Activated naive CD4-positive, alpha-beta T cell treated with anti-CD3 and anti-CD28 coated beads, Interleukin-2, amount 50 U/mL, for 16 hours (primary cell): Measurements from ENCODE around the gene PGS1.
"Not testable (repeated sequence)": the region's sequence is repeated elsewhere in the genome, so short reads cannot be mapped to it uniquely, and the experiment has no call there.

ENCODE experiments used
- DNase-seq: peaks from one replicate; pipeline ENCODE4 v3.0.0-alpha.2; 2020

The PGS1 gene

GRCh38 chr17:78450696-78451345 is 72.4 kb downstream of the PGS1 start:
- no peak for DNase-seq

DNA sequence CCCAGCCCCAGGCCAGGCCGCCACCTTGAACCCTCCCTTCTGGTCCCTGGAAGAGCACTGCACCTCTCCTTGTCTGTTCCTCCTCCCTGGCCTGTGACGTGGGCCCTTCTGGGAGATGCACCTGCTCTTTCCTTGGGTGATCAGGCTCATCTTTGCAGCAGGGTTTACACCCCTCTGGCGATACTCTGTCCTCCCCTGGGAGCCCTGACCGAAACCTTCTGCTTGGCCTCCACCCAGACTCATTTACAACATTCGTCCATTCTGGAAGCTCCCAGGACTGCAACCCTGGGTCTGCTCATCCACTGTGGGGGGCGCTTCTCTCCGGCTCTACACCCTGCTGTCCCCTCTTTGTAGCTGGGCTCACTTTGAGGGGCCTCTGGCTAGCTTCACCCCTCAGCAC is 73.3 kb downstream of the PGS1 start:
- DNase-seq, result no peak

DNA sequence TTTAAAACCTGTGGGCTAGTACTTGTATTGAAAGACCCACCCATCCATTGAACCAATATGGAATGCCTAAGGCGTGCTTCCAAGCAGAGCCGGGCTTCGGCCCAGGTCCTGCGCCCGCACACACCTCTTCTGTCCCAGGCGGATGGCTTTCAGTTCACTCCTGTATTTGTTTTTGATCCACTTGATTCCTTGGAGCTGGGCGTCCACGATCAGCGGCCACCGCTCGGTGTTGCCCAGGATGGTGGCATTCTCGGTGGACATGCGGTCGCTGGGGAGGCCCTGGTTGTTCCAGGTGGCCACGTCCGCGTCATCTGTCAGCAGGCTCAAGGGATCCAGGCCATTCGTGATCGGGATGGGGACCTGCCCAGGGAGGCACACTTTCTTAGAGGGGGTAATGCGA is 75.9 kb downstream of the PGS1 start:
- DNase-seq, result no peak

DNA sequence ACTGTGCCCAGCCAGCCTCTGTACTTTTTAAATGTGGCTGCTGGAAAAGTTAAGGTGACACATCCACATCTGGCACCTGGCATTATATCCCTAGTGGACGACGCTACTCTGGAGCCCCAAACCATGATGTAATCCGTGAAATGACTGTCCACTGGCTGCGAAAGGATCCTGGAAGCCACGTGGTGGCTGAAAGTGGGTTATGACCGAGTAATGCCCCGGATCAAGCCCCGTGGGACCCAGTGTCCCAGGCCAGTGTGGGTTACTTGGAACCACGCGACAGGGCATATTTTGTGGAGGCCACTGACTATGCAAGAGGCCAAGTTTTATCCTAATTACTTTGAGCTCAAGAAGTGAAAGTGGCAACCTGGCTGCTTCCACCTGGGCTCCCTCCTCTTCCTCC is 79.6 kb downstream of the PGS1 start:
- DNase-seq, result no peak

- no peak for DNase-seq
Measured at GRCh38 chr17:78458736-78459335, 80.4 kb downstream of the PGS1 start.

DNA sequence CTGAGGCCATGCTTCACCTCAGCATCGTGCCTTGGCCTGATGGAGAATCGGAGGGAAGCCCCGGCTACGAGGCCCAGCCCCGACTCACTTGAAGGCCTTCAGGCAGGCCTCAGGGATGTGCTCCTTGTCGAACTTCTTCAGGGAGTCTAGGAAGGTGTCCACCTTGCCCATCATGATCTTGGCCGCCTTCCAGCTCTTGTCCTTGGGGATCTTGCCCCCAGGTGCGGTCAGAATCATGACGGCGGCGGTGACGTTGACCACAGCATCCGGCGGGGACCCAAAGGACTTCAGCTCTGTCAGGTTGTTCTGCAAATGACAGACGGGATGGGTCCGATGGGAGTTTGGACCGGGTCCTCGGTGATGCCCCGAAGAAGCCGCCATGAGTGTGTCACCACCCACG is 81.2 kb downstream of the PGS1 start:
- no peak for DNase-seq

DNA sequence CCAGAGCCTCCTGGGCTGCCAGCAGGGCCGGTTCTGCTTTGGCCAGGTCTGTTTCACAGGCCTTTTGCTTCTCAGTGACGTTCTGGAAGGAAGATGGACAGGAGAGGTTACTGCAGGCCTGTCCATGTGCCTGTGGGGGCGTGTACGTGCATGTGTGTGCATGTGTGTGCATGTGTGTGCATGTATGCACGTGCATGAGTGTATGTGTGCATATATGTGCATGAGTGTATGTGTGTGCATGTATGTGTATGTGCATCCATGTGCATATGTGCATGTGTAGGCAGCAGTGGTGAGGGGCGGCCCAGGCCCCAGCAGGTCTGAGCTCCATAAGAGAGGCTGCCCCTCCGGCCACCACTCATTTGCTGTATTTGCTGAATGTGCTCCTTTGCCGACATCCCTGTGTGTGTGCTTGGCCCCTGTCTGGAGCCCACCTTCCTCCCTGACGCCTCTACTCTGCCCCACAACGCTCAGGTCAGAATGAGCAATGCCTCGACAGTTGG is 81.8 kb downstream of the PGS1 start:
- no peak for DNase-seq

- no peak for DNase-seq
Measured at GRCh38 chr17:78460951-78461798, 82.7 kb downstream of the PGS1 start.

DNA sequence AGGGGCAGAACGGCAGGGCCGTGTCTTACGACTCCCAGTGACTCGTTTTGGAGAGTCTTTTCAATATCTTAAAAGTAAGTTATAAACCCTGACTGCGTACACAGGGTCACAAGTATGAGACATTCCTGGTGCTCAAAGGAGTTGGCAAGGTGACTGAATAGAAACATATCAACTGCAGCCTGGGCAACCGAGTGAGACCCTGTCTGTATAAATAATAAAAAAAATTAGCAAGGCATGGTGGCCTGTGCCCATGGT is 83.3 kb downstream of the PGS1 start:
- no peak for DNase-seq

DNA sequence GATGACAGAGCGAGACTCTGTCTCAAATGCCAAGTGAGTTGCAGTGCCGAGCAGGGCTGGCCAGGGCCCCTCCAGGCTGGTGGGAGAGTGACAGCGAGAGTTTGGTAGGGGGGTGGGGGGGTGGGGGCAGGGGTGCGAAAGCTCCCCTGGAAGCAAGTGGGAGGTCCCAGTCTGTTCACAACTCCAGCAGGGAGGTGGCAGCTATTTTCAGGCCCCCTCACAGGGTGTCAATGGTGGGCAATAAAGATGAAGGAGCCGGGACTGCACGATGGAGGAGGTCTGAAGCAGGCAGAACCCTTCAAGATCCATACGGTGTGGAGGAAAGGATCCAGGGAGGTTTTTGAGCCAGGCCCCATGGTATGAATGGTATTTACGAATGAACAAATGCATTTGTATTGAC is 83.7 kb downstream of the PGS1 start:
- no peak for DNase-seq

GRCh38 chr17:78466109-78466785 is 87.8 kb downstream of the PGS1 start:
- not testable (repeated sequence) for DNase-seq

GRCh38 chr17:78466786-78467715 is 88.6 kb downstream of the PGS1 start:
- no peak for DNase-seq

- DNase-seq, result no peak
Measured at GRCh38 chr17:78468366-78468765, 89.9 kb downstream of the PGS1 start.

GRCh38 chr17:78469443-78469842 is 91.0 kb downstream of the PGS1 start:
- no peak for DNase-seq

- DNase-seq, result no peak
Measured at GRCh38 chr17:78471635-78472034, 93.2 kb downstream of the PGS1 start.

GRCh38 chr17:78472035-78472905 is 93.8 kb downstream of the PGS1 start:
- no peak for DNase-seq

GRCh38 chr17:78473951-78474613 is 95.6 kb downstream of the PGS1 start:
- no peak for DNase-seq
